ENCODE results near the gene FBXW12. TPM values are rescaled to one million over a fixed set of nuclear protein-coding genes. Genes with fewer than 3 reads are reported as not detected.

FBXW12 gene
- total RNA-seq, 1 experiment from 2014 or later, result not detected

Other genes with a start within 250 kb of the FBXW12 start
- 19.6 TPM for gene CDC25A, start 183.8 kb upstream of the FBXW12 start, total RNA-seq (2021; ENCODE audit: unreplicated experiment)
- gene CAMP, start 148.7 kb upstream of the FBXW12 start, total RNA-seq (2021; ENCODE audit: unreplicated experiment), result not detected
- gene ZNF589, start 131.1 kb upstream of the FBXW12 start, total RNA-seq (2021; ENCODE audit: unreplicated experiment), result 15.7 TPM
- 21.2 TPM for gene NME6, start 70.9 kb upstream of the FBXW12 start, total RNA-seq (2021; ENCODE audit: unreplicated experiment)
- not detected for gene SPINK8, start 38.6 kb upstream of the FBXW12 start, total RNA-seq (2021; ENCODE audit: unreplicated experiment)
- gene PLXNB1, start 57.9 kb downstream of the FBXW12 start, total RNA-seq (2021; ENCODE audit: unreplicated experiment), result 35.6 TPM
- 29.3 TPM for gene CCDC51, start 67.9 kb downstream of the FBXW12 start, total RNA-seq (2021; ENCODE audit: unreplicated experiment)
- 334 TPM for gene TMA7, start 68.0 kb downstream of the FBXW12 start, total RNA-seq (2021; ENCODE audit: unreplicated experiment)
- gene ATRIP, start 74.5 kb downstream of the FBXW12 start, total RNA-seq (2021; ENCODE audit: unreplicated experiment), result 15.6 TPM
- gene SHISA5, start 132.0 kb downstream of the FBXW12 start, total RNA-seq (2021; ENCODE audit: unreplicated experiment), result 104 TPM
- 20.3 TPM for gene PFKFB4, start 184.6 kb downstream of the FBXW12 start, total RNA-seq (2021; ENCODE audit: unreplicated experiment)
- gene UCN2, start 191.6 kb downstream of the FBXW12 start, total RNA-seq (2021; ENCODE audit: unreplicated experiment), result 1.5 TPM
- gene COL7A1, start 223.1 kb downstream of the FBXW12 start, total RNA-seq (2021; ENCODE audit: unreplicated experiment), result 11.4 TPM
- 318 TPM for gene UQCRC1, start 237.4 kb downstream of the FBXW12 start, total RNA-seq (2021; ENCODE audit: unreplicated experiment)
- 0.49 TPM for gene TMEM89, start 249.6 kb downstream of the FBXW12 start, total RNA-seq (2021; ENCODE audit: unreplicated experiment)

Data from HCT116 (cell line).